GM23338 (cell line): Measurements from ENCODE around the gene CNTNAP1. TPM values are rescaled to one million over a fixed set of nuclear protein-coding genes. Genes with fewer than 3 reads are reported as not detected.

Experiments used
- ATAC-seq: fragments of 200-7000 bp; cut with Tn5 transposase; 3 replicates; pipeline ENCODE4 v1.9.1; 2020
- DNase-seq: peaks from one replicate; pipeline ENCODE4 v3.0.0-alpha.2; 2015; ENCODE audit warnings: low spot score
- H2AFZ ChIP-seq: fragments of 200-600 bp; sonication (generic); 2 replicates; pipeline ENCODE4 v1.8.0; 2016; ENCODE audit warnings: antibody characterized with exemption, mild to moderate bottlenecking, moderate library complexity
- H3F3A ChIP-seq: fragments of 200-600 bp; sonication (generic); replicated peaks from 2 replicates; pipeline ENCODE4 v1.8.0; 2017; ENCODE audit warnings: antibody characterized with exemption, mixed run types, low read depth
- H3K27ac ChIP-seq: fragments of 200-600 bp; sonication (generic); 2 replicates; pipeline ENCODE4 v1.6.1; 2016; ENCODE audit warnings: low read depth
- H3K27me3 ChIP-seq: fragments of 200-600 bp; sonication (generic); 2 replicates; pipeline ENCODE4 v1.8.0; 2016; ENCODE audit warnings: mild to moderate bottlenecking, mixed run types, moderate library complexity; ENCODE audit not compliant: insufficient read depth
- H3K36me3 ChIP-seq: fragments of 200-600 bp; sonication (generic); 2 replicates; pipeline ENCODE4 v1.8.0; 2016; ENCODE audit warnings: mild to moderate bottlenecking; ENCODE audit not compliant: insufficient read depth
- H3K4me1 ChIP-seq: fragments of 200-600 bp; sonication (generic); 2 replicates; pipeline ENCODE4 v1.8.0; 2016; ENCODE audit warnings: mild to moderate bottlenecking, moderate library complexity; ENCODE audit not compliant: insufficient read depth
- H3K4me2 ChIP-seq: fragments of 200-600 bp; sonication (generic); 2 replicates; pipeline ENCODE4 v1.7.1; 2017; ENCODE audit warnings: mixed run types
- H3K4me3 ChIP-seq: fragments of 200-600 bp; sonication (generic); 2 replicates; pipeline ENCODE4 v1.6.1; 2016; ENCODE audit warnings: mixed run types
- H3K79me2 ChIP-seq: fragments of 200-600 bp; sonication (generic); replicated peaks from 2 replicates; pipeline ENCODE4 v1.8.0; 2017; ENCODE audit warnings: mild to moderate bottlenecking; ENCODE audit not compliant: insufficient read depth
- H3K9me2 ChIP-seq: fragments of 200-600 bp; sonication (generic); 2 replicates; pipeline ENCODE4 v1.8.0; 2017; ENCODE audit not compliant: insufficient read depth
- H4K20me1 ChIP-seq: fragments of 200-600 bp; sonication (generic); replicated peaks from 2 replicates; pipeline ENCODE4 v1.8.0; 2017; ENCODE audit warnings: mild to moderate bottlenecking; ENCODE audit not compliant: insufficient read depth
- H3K27ac Mint-ChIP-seq: 2 replicates; pipeline ENCODE4 v1.8.0; 2020; ENCODE audit warnings: inconsistent platforms, mild to moderate bottlenecking, moderate library complexity, mixed read lengths
- H3K27me3 Mint-ChIP-seq: 3 replicates; pipeline ENCODE4 v1.8.0; 2022; ENCODE audit warnings: low read depth, mild to moderate bottlenecking, moderate library complexity, mixed read lengths, inconsistent platforms; ENCODE audit not compliant: insufficient read depth, poor library complexity
- H3K36me3 Mint-ChIP-seq: 3 replicates; pipeline ENCODE4 v1.8.0; 2021; ENCODE audit warnings: low read depth, mild to moderate bottlenecking, inconsistent platforms, moderate library complexity, mixed read lengths
- H3K4me1 Mint-ChIP-seq: 3 replicates; pipeline ENCODE4 v1.8.0; 2020; ENCODE audit warnings: mild to moderate bottlenecking, inconsistent platforms, mixed read lengths
- H3K4me3 Mint-ChIP-seq: 3 replicates; pipeline ENCODE4 v1.8.0; 2021; ENCODE audit warnings: moderate library complexity, mild to moderate bottlenecking, inconsistent platforms, mixed read lengths
- H3K9me3 Mint-ChIP-seq: 3 replicates; pipeline ENCODE4 v1.8.0; 2020; ENCODE audit warnings: moderate library complexity, mild to moderate bottlenecking, inconsistent platforms, mixed read lengths
- CTCF ChIP-seq, 2 experiments: fragments of 200-600 bp in 1 of 2; sonication (generic) in 1 of 2; conservative IDR thresholded peaks; 2 replicates each; pipeline versions ENCODE4 v1.5.1 to v1.6.1; 2016 to 2017; ENCODE audit warnings: antibody characterized with exemption in 2 of 2, low read depth in 2 of 2, mild to moderate bottlenecking in 2 of 2, moderate library complexity in 1 of 2
- ETS1 ChIP-seq: IDR thresholded peaks from 2 replicates; pipeline ENCODE4 v1.6.1; 2016; ENCODE audit warnings: antibody characterized with exemption
- EZH2 ChIP-seq: fragments of 200-600 bp; sonication (generic); IDR thresholded peaks from one replicate; pipeline ENCODE4 v1.8.0; 2017; ENCODE audit warnings: antibody characterized with exemption, mild to moderate bottlenecking, low read depth; ENCODE audit not compliant: unreplicated experiment
- EZH2phosphoT487 ChIP-seq: fragments of 200-600 bp; sonication (generic); IDR thresholded peaks from one replicate; pipeline ENCODE4 v1.8.1; 2018; ENCODE audit warnings: antibody characterized with exemption; ENCODE audit not compliant: unreplicated experiment
- POLR2AphosphoS5 ChIP-seq: IDR thresholded peaks from 2 replicates; pipeline ENCODE4 v1.6.1; 2016; ENCODE audit warnings: antibody characterized with exemption, low read depth
- REST ChIP-seq: IDR thresholded peaks from one replicate; pipeline ENCODE4 v1.6.1; 2018; ENCODE audit warnings: antibody characterized with exemption; ENCODE audit not compliant: unreplicated experiment
- STAT1 ChIP-seq: IDR thresholded peaks from one replicate; pipeline ENCODE4 v1.6.1; 2016; ENCODE audit warnings: antibody characterized with exemption; ENCODE audit not compliant: unreplicated experiment
- ZNF462 ChIP-seq: fragments of 250-450 bp; sonication (Bioruptor Pico); IDR thresholded peaks from 2 replicates; pipeline ENCODE4 v1.5.0; 2020; ENCODE audit warnings: mild to moderate bottlenecking, moderate library complexity
- polyA plus RNA-seq: library from polyadenylated mRNA; unstranded; fragments of >200 nt; fragmentation: Nextera tagmentation; extraction: Ambion mirVana; gene quantifications from 2 replicates; pipeline ENCODE4 v1.2.1, GENCODE V29; 2016
- total RNA-seq: library from RNA; depleted of rRNA; stranded (reverse); fragments of >200 nt; shearing (Covaris generic); gene quantifications from 2 replicates; pipeline ENCODE4 v1.2.3, GENCODE V29; 2014

Gene CNTNAP1
- total and polyA plus RNA-seq, 2 experiments from 2014 or later: 1.3 to 5.0 TPM

GRCh38 chr17:42694524-42694923 lies 12.2 kb downstream of the CNTNAP1 start (continued):
- no peak for TF ChIP-seq ZNF462 (CRISPR knock-in tag)
- TF ChIP-seq POLR2AphosphoS5: no peak
- TF ChIP-seq REST: no peak
- TF ChIP-seq EZH2: no peak

- Histone ChIP-seq H2AFZ (no peak overlapping the region), H3K79me2 (no peaks in the 10 kb centered on the region), H3K4me2 (no peak overlapping the region), H3K4me1 (no peaks in the 10 kb centered on the region; the same call in 1 of the 2 replicates), H3K36me3 (no peaks in the 10 kb centered on the region), H3F3A (no peaks in the 10 kb centered on the region), H3K9me2 (no peaks in the 10 kb centered on the region), H3K27ac (no peak overlapping the region), H3K4me3 (no peak overlapping the region), H3K27me3 (no peaks in the 10 kb centered on the region), H4K20me1 (no peaks in the 10 kb centered on the region; the same call in 1 of the 2 replicates)
- Mint-ChIP-seq H3K4me3 (no peak overlapping the region; the same call in 2 of the 3 replicates), H3K9me3 (no peaks in the 10 kb centered on the region; the same call in 2 of the 3 replicates), H3K36me3 (peaks cover 14% of the 10 kb centered on the region), H3K27me3 (peaks cover 16% of the 10 kb centered on the region), H3K4me1 (peaks cover 10% of the 10 kb centered on the region), H3K27ac (no peak overlapping the region)
- ATAC-seq (no peak), DNase-seq (no peak)
- TF ChIP-seq EZH2phosphoT487 (no peak), CTCF (conservative IDR thresholded peaks at IDR 0.05; ENCODE audit: low read depth in 2 of 2) (no peak), ETS1 (no peak), REST (no peak), STAT1 (no peak), POLR2AphosphoS5 (no peak)
These were observed 13.2 kb downstream of the CNTNAP1 start for GRCh38 chr17:42695500-42695899.
